HG03571 (cell line): Measurements from ENCODE around the gene PTPRO.

Experiments used
- ATAC-seq: cut with Tn5 transposase; IDR thresholded peaks from one replicate; pipeline ENCODE4 v1.9.1; 2021; ENCODE audit not compliant: unreplicated experiment

The PTPRO gene

GRCh38 chr12:15322164-15323061, at the start of gene PTPRO:
TSS of gene PTPRO (plus strand) at chr12:15322508.
- no peak for ATAC-seq

GRCh38 chr12:15273896-15274295, 48.4 kb upstream of the PTPRO start:
- ATAC-seq = no peak

DNA sequence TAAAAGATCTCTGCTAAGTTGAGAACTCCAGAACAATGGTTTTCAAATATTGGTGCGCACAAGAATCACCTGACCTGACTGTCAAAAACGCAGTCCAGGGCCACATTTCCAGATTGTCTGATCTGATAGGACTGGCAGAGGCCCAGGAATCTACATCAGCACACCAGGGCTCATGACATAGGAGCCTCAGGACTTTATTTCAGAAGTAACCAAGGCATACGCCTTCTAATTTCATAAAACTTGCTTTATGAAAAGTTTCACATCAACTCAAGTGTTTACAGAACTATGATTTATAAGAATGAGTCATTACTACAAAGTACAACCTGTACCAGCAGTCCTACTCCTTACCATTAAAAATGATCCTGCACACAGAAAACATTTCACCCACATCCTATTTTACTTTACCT, 47.7 kb upstream of the PTPRO start:
- no peak for ATAC-seq

DNA sequence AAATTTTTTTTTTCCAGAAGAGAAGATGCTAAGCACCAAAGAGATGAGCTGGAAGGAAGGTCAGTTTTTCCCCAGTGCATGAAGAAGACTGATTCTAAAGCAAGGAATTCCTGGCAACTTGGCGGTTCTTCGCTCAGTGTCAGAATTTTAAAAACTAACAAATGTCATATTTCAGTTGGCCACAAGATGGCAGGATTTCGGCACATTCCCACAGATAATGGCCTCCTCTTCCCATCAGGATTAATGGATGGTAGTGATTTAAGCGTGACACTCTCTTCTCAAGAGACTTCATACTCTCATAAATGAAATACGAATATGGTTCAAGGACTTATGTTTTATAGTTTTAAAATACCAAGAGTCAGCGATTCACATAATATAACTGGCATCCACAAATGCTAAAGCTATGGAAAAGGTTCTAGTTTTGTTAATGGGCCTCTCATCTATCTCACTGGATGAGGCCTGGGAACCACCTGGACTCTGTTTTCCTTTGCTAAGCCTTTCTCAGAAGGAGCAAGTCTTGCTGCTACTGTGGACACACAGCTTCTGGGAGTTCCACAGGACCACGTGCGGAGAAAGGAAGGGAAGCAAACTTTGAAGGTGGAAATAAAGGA, 46.1 kb upstream of the PTPRO start:
- ATAC-seq = no peak

DNA sequence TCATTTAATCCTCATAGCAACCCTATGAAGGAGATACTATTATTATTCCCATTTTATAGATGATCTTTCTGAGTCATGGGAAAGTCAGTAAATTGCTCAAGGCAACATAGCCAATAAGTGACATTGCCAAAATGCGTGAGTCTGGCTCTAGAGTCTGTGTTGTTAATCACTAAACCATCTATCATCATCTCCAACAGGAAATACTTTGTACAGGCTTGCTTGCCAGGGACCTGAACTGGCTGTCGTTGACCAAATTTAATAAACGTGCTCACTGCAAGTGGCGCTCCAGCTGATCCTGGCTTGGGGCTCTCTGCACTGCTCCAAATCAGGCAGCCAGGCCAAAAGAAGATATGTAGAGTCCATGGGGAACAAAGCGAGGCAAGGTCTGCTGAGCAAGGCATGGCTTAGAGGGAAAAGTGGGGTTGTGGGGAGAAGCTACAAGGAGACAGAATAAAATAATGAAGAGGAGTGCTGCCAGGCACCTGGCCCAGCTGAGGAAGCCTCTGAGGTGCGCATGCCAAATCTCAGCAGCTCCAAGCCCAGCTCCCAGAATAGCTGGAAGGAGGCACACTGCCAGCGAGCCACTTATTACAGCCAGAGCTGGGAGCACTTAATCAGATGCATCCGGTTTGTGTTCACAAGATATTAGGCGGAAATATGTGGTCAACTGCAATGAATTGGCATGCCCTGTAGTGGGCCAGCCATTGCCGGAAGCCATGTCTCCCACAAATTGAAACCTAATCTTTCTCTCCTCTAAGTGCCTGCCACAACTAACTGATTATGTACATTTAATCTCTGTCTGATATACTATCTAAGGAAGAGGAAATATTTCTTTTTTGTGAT, 43.3 kb upstream of the PTPRO start:
- peak; percentile 94 for ATAC-seq

GRCh38 chr12:15280930-15281329, 41.4 kb upstream of the PTPRO start:
- no peak for ATAC-seq

GRCh38 chr12:15289192-15289591, 33.1 kb upstream of the PTPRO start:
- no peak for ATAC-seq

DNA sequence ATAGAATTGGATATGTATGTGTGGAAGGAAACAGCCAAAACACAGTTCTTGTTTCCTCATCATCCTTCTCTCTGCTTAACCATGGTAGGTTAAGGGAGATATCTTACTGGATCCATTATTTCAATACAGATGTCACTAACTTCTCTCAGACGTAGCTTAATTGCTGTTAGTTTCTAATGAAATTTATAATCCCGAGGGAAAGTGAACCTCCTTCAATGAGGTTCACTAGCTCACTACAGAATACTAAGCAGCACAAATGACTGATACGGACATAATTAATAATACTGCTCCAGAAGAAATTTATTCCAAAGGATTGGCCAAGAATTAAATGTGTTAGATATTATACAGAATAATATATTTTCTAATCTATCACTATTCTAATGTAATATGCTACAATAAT, 28.6 kb upstream of the PTPRO start:
- ATAC-seq = no peak

DNA sequence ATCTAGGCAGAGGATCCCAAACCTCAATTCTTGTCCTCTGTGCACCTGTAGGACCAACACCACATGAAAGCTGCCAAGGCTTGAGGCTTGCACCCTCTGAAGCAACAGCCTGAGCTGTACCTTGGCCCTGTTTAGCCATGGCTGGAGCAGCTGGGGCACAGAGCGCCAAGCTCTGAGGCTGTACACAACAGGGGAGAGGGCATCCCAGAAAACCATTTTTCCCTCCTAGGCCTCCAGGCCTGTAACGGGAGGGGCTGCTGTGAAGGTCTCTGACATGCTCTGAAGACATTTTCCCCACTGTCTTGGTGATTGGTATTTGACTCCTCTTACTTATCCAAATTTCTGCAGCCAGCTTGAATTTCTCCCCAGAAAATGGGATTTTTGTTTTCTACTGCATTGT, 22.4 kb upstream of the PTPRO start:
- ATAC-seq = no peak

DNA sequence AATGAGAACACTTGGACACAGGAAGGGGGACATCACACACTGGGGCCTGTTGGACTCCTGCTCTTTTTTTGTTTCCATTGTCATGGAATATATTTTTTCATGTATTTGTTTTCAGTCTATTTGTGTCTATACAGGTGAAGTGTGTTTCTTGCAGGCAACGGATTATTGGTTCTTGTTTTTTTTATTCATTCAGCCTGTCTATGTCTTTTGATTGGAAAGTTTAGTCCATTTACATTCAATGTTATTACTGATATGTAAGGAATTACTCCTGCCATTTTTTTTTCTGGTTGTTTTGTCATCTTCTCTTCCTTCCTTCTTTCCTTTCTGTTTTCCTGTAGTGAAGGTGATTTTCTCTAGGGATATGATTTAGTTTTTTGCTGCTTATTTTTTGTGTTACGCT, 18.0 kb upstream of the PTPRO start:
- ATAC-seq = no peak

DNA sequence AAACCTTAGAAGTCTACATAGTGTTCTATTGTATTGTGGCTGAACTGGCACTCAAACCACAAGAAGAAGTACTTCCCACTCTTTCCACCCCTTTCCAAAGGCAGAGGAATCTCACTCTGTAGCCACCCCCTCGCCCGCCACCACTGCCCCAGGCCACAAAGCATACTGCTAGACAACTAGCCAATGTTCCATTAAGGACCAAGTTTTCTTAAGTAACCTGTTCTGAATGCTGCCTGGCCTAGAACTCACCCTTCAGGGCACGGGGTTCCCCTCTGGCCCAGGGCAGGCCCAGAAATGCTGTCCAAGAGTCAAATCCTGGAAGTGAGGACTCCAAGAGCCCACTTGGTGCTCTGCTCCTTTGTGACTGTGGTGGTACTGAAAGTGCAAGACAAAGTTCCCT, 15.7 kb upstream of the PTPRO start:
- no peak for ATAC-seq

- no peak for ATAC-seq
Measured at GRCh38 chr12:15307079-15307478, 15.2 kb upstream of the PTPRO start.

GRCh38 chr12:15318841-15319240, 3.5 kb upstream of the PTPRO start:
- ATAC-seq = no peak

GRCh38 chr12:15320881-15321280, 1.4 kb upstream of the PTPRO start:
- no peak for ATAC-seq

DNA sequence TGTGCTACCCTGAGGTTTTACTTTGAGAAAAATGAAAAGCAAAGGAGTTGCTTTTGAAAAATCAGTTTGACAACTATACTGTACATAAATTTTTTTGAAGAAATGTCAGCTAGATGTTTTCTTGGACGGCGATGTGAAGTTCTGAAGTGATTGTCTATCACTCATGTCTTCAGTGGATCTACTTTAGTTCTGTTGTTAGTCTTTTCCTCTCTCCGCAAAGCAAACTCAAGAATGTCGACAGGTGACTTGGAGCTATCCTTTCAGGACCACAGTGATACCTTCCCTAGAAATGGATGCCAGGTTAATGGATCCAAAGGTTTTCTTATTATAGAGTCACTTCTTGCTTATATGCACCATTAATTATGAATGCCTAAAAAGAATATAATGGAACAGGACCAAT, 1.2 kb downstream of the PTPRO start:
- no peak for ATAC-seq

DNA sequence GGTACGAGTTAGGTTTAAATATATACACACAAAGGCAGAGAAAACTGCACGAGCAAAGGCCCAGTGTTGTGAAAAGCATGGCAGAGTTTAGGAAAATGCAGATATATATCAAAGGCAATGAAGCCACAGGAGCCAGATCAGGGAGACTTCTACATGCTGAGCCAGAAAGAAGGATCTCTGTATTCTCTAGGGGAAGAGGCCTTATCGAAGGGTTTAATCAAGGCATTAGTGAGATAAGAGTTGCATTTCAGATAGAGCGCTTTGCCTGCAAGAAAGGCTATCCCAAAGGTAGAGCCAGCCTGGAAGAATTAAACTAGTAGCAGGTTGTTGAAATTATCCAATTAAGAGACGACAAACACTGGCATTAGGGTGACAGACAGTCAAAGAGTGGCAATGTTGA, 7.6 kb downstream of the PTPRO start:
- no peak for ATAC-seq

- no peak for ATAC-seq
Measured at GRCh38 chr12:15334225-15334624, 11.9 kb downstream of the PTPRO start.

- ATAC-seq = no peak
Measured at GRCh38 chr12:15335959-15336358, 13.7 kb downstream of the PTPRO start.

GRCh38 chr12:15336768-15337553, 14.7 kb downstream of the PTPRO start:
- no peak for ATAC-seq

DNA sequence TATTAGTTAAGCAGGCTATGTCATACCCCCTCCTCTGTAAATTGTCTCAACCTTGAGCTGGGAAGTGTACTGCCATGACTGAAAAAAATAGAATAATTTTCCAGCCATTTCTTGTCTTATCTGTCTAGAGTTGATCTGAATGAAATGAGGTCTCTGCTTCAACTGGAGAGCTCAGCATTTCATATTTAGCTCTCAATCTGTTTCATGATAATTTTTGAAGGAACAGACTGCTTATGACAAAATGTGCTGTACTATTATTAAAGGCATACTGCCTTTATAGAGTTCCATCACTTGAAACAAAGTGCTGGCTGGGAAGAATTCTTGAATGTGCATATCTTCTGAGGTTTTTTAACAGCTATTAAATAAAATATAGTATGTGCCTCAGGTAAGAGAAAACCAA, 19.1 kb downstream of the PTPRO start:
- no peak for ATAC-seq

DNA sequence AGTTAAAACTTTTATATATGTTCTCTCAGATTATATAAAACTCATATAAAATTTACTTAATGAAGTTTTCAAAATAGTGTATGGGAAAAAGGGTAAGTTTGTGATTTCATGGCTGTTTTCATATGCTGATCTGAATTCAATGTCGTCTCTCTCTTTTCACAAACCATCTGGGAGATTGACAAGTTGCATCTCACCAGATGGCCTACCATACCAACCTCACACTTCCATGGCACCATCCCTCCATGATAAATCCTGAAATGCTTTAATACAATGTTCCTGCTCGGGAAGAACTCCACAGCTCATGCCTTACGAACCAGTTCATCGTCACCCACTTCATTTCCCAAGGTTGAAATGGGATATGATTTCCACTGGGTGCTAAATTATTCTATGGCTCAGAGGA, 22.3 kb downstream of the PTPRO start:
- ATAC-seq = no peak
